Small intestine (tissue), 7 donors: Measurements from ENCODE around the gene DLX6. TPM values are rescaled to one million over a fixed set of nuclear protein-coding genes. Genes with fewer than 3 reads are reported as not detected.
"Not testable (repeated sequence)": the region's sequence is repeated elsewhere in the genome, so short reads cannot be mapped to it uniquely, and the experiment has no call there.

Experiments
- DNase-seq, 2 donors: peaks; one replicate each; pipeline versions ENCODE4 v3.0.0 to v3.0.0-alpha.2; 2013
- FAIRE-seq: peaks from 2 replicates; lab custom pipeline; 2012; peaks lifted over from hg19 to GRCh38; lab: Jason Lieb, UNC
- H3K27ac ChIP-seq, 3 donors: one replicate each; pipeline ENCODE4 v1.5.1; 2013; ENCODE audit warnings: low read length in 2 of 3, mild to moderate bottlenecking in 2 of 3, control low read depth in 1 of 3, inconsistent platforms in 1 of 3, low read depth in 1 of 3, moderate library complexity in 1 of 3
- H3K27me3 ChIP-seq, 3 donors: one replicate each; pipeline ENCODE4 v1.6.1; 2013; ENCODE audit warnings: low read length in 3 of 3, inconsistent platforms in 1 of 3; ENCODE audit not compliant: control insufficient read depth in 3 of 3, insufficient read depth in 3 of 3
- H3K36me3 ChIP-seq, 3 donors: one replicate each; pipeline ENCODE4 v1.6.1; 2013; ENCODE audit warnings: low read length in 3 of 3, inconsistent platforms in 1 of 3, low read depth in 1 of 3, mild to moderate bottlenecking in 1 of 3, moderate library complexity in 1 of 3; ENCODE audit not compliant: control insufficient read depth in 3 of 3, insufficient read depth in 2 of 3
- H3K4me1 ChIP-seq, 3 donors: one replicate each; pipeline ENCODE4 v1.6.1; 2013; ENCODE audit warnings: low read length in 2 of 3, inconsistent platforms in 1 of 3, low read depth in 1 of 3, mild to moderate bottlenecking in 1 of 3, moderate library complexity in 1 of 3; ENCODE audit not compliant: control insufficient read depth in 3 of 3, insufficient read depth in 2 of 3
- H3K4me3 ChIP-seq, 3 donors: one replicate each; pipeline ENCODE4 v1.5.1; 2013; ENCODE audit warnings: low read length in 3 of 3, control low read depth in 1 of 3, inconsistent platforms in 1 of 3, low read depth in 1 of 3, mild to moderate bottlenecking in 1 of 3, moderate library complexity in 1 of 3
- H3K9me3 ChIP-seq, 2 donors: one replicate each; pipeline ENCODE4 v1.6.1; 2013; ENCODE audit warnings: low read depth in 1 of 2, low read length in 1 of 2; ENCODE audit not compliant: control insufficient read depth in 2 of 2, insufficient read depth in 1 of 2
- WGBS, 3 donors: extraction: QIAGEN DNeasy Blood & Tissue Kit; methylation state at CpG; one replicate each; pipeline ENCODE4 v1.1.7; 2013; 5-methylcytosine and 5-hydroxymethylcytosine counted together
- polyA plus RNA-seq, 4 donors: library from polyadenylated mRNA; stranded (reverse) in 3 of 4; unstranded in 1 of 4; fragments of 200-250 nt in 3 of 4; fragments of 120-200 nt in 1 of 4; gene quantifications; one replicate each; pipeline versions ENCODE4 v1.2.1 to v1.2.3, GENCODE V29; 2013
- donor health status: healthy with polysubstance abuse.
- donor health status: control.
- donor health status: control.
- donor health status: Bipolar disorder and iron deficiency.
- donor health status: healthy.

The DLX6 gene
- polyA plus RNA-seq, 4 donors = 0.06 TPM; not detected in 3

DNA sequence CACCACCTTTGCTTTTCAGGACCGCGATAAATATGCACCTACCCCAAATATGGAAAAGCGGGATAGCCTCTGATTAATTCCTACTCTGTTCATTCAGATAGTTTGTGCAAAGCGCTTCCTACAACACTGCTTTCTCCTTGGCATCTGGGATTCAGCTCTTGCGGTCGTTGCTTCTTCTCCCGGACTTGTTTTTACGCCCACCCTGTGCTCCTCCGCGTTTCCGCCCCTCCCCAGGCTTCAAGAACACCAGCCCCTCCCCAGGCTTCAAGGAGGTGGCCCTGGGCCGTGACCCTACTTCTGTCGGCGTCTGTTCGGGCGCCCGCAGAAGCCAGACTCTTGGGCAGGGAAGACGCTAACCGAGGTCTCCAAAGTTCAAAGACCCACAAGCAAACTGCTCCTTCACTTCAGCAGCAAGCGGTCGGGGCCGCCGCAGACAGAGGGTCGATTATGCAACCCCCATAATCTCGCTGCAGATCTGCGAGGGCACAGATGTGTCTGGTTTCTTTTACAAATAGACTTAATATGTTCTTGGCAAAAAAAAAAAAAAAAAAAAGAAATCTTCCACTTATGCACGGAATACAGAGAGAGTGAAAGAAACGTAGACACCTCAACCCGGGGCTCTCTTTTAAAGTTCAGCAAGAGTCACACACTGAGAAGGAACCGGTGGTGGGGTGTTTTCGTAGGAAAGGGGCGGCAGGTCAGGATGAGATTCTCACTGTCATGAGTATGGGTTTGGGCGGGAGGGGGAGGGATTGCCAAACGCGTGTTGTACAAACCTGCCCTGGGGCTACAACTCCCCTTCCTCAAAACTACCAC, 17.3 kb downstream of the DLX6 start:
- no peak overlapping the region for H3K4me3 ChIP-seq
- no peak overlapping the region for H3K27ac ChIP-seq
- no peaks in the 10 kb centered on the region for H3K9me3 ChIP-seq
- H3K36me3 ChIP-seq = no peaks in the 10 kb centered on the region
- H3K4me1 ChIP-seq = peaks cover 0 to 5% (median 2%) of the 10 kb centered on the region in 3 donors
- FAIRE-seq = no peak
- 4 to 9% (median 8%) methylated on average over 35 of the region's 35 CpGs for WGBS, 3 donors
- peaks cover 17 to 98% (median 61%) of the 10 kb centered on the region in 3 donors for H3K27me3 ChIP-seq
- DNase-seq = no peak

GRCh38 chr7:97024209-97025129, 19.1 kb downstream of the DLX6 start, which contains the start of gene DLX5:
TSS of gene DLX5 (minus strand) at chr7:97024831. CDS start at chr7:97024623, 208 bp downstream.
- DNase-seq (no peak), FAIRE-seq (no peak)
- Histone ChIP-seq H3K27me3 (peaks cover 9 to 87% (median 58%) of the 10 kb centered on the region in 3 donors), H3K36me3 (no peaks in the 10 kb centered on the region), H3K27ac (no peak within 1 kb of the TSS), H3K4me3 (peak within 1 kb of the TSS in 1 of 3 donors; percentile 18), H3K4me1 (peaks cover 0 to 5% (median 2%) of the 10 kb centered on the region in 3 donors), H3K9me3 (no peaks in the 10 kb centered on the region)
- WGBS, 3 donors = 3 to 7% (median 7%) methylated on average over 60 of the region's 60 CpGs

GRCh38 chr7:97025130-97025499, 19.8 kb downstream of the DLX6 start:
- no peaks in the 10 kb centered on the region for H3K9me3 ChIP-seq
- no peak overlapping the region for H3K27ac ChIP-seq
- H3K27me3 ChIP-seq = peaks cover 9 to 81% (median 58%) of the 10 kb centered on the region in 3 donors
- H3K4me1 ChIP-seq = peaks cover 0 to 5% (median 2%) of the 10 kb centered on the region in 3 donors
- DNase-seq (no peak), FAIRE-seq (no peak)
- no peak overlapping the region for H3K4me3 ChIP-seq
- WGBS, 3 donors = 2 to 11% (median 6%) methylated on average over 8 of the region's 8 CpGs
- H3K36me3 ChIP-seq = no peaks in the 10 kb centered on the region

GRCh38 chr7:97025983-97026714, 20.8 kb downstream of the DLX6 start:
- Histone ChIP-seq H3K27ac (no peak overlapping the region), H3K36me3 (no peaks in the 10 kb centered on the region), H3K4me1 (peaks cover 0 to 5% (median 2%) of the 10 kb centered on the region in 3 donors), H3K27me3 (peaks cover 3 to 71% (median 52%) of the 10 kb centered on the region in 3 donors), H3K4me3 (no peak overlapping the region), H3K9me3 (no peaks in the 10 kb centered on the region)
- no peak for DNase-seq
- 5 to 6% (median 5%) methylated on average over 29 of the region's 29 CpGs for WGBS, 3 donors
- FAIRE-seq = no peak

DNA sequence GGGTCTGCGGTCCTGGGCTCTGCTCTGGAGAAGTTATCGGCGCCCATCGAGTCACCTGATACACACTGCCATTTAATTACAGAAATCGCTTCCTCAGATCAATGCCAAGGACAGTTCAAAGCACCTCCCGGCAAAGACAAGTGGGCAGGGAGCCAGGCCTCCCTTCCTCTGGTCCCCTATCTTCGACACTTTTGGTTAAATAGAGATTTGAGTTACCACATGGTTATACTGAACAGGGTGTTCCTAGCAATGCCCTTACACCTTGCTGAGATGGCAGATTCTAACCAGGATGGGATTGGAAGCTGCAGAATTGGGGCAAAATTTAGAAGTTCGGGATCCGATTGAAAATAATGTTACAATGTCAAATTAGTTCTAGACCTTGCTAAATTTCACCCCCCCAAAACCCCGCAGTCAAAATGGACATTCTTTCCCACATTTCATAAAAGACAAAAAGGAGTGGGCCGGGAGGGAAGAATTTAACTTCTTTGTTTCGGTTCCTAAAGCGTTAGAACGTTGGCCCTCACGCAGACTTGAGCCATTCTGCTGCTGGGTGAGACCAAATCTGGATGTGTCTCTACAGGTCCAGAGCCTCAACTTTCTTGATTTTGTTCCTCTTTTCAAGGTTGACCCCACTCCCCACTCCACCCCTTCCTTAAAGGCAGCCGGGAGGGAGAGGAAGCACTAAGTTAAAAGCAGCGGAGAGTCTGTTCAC, 21.5 kb downstream of the DLX6 start:
- 6 to 12% (median 10%) methylated on average over 17 of the region's 17 CpGs for WGBS, 3 donors
- no peak overlapping the region for H3K27ac ChIP-seq
- FAIRE-seq (no peak), DNase-seq (no peak)
- H3K4me1 ChIP-seq = peaks cover 0 to 5% (median 2%) of the 10 kb centered on the region in 3 donors
- peaks cover 2 to 64% (median 48%) of the 10 kb centered on the region in 3 donors for H3K27me3 ChIP-seq
- H3K36me3 ChIP-seq = no peaks in the 10 kb centered on the region
- peak overlapping the region in 1 of 3 donors; percentile 9 for H3K4me3 ChIP-seq
- H3K9me3 ChIP-seq = no peaks in the 10 kb centered on the region

DNA sequence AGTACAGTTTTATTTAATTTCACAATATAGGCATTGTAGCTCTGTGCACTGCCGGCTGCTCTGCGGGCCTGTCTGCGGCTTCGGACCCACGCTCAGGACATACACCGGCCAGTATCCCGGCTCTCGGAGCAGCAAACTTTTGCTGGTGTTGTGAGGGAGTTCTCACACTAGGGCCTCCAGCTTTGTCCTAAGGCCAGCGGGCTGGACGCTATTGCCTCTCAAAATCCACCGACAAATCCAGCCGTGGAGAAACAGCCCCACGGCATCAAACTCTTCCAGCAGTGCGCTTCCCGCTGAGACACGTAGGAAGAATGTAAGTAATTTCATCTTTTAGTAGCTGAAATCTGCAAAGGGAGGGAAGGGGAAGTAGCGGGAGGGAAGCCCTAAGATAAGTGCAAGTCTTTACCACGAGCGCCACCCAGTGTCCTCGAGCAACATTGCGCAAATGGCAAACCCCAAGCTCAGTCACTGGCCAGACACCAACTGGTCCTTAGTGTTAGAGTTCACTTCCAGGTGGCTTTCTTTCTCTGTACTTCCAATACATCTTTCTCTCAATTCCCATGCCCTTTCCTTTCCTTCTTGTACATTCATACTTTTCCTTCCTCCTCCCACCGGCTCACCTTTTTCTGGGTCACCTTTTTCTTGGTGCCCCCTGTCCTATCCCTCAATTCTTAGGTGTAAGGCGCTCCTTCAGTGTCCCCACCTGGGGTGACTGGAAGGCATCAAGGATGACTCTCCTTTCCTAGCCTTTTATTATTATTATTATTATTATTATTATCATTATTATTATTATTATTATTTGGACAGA, 22.3 kb downstream of the DLX6 start:
- peak; percentile 70 to 73 for DNase-seq
- Histone ChIP-seq H3K27me3 (peaks cover 2 to 56% (median 41%) of the 10 kb centered on the region in 3 donors), H3K9me3 (no peaks in the 10 kb centered on the region), H3K36me3 (no peaks in the 10 kb centered on the region), H3K4me1 (peaks cover 0 to 5% (median 2%) of the 10 kb centered on the region in 3 donors), H3K27ac (no peak overlapping the region), H3K4me3 (peak overlapping the region in 2 of 3 donors; percentile 3 to 9)
- 4 to 5% (median 5%) methylated on average over 23 of the region's 23 CpGs for WGBS, 3 donors
- no peak for FAIRE-seq

DNA sequence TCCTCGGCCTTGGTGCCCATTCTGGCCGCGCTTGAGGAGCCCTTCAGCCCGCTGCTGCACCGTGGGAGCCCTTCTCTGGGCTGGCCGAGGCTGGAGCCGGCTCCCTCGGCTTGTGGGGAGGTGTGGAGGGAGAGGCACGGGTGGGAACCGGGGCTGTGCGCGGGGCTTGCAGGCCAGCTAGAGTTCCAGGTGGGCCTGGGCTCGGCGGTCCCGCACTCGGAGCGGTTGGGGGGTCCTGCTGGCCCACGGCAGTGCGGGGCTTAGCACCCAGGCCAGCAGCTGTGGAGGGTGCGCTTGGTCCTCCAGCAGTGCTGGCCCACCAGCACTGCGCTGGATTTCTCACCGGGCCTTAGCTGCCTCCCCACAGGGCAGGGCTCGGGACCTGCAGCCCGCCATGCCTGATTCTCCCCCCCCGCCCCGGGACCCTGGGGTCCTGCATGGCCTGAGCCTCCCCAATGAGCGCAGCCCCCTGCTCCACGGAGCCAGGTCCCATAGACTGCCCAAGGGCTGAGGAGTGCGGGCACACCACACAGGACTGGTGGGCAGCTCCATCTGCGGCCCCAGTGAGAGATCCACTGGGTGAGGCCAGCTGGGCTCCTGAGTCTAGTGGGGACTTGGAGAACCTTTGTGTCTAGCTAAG, 29.0 kb downstream of the DLX6 start:
- H3K36me3 ChIP-seq, H3K4me3 ChIP-seq, H3K27me3 ChIP-seq, FAIRE-seq, H3K9me3 ChIP-seq, H3K4me1 ChIP-seq, H3K27ac ChIP-seq, DNase-seq: not testable (repeated sequence)
- WGBS, 3 donors = 83 to 92% (median 91%) methylated on average over 26 to 30 of the region's 30 CpGs
